Measurements from ENCODE around the gene RDH16. TPM values are rescaled to one million over a fixed set of nuclear protein-coding genes. Genes with fewer than 3 reads are reported as not detected.
A peak's percentile ranks its signal among the peaks of the same experiment; 100 is the strongest.

Gene RDH16
- total RNA-seq, 4 donors from 2014 or later, result 1.5 to 1.8 (median 1.7) TPM; not detected in 1

GRCh38 chr12:57003395-57003794 lies 46.0 kb upstream of the RDH16 start:
- no peaks in the 10 kb centered on the region for H3K27me3 ChIP-seq
- H3K36me3 ChIP-seq, result peaks cover 0 to 58% (median 0%) of the 10 kb centered on the region in 3 donors
- no peaks in the 10 kb centered on the region for H3K9me3 ChIP-seq
- H3K4me3 ChIP-seq, result no peak overlapping the region
- H3K4me1 ChIP-seq, result peaks cover 0 to 50% (median 21%) of the 10 kb centered on the region in 4 donors
- 89 to 90% methylated on average over 13 of the region's 13 CpGs for WGBS, 2 donors
- H3K27ac ChIP-seq, result no peak overlapping the region
- TF ChIP-seq CTCF (IDR thresholded peaks at IDR 0.05), result no peak
- TF ChIP-seq POLR2A (IDR thresholded peaks at IDR 0.05), result no peak
- no peak for TF ChIP-seq EP300 (IDR thresholded peaks at IDR 0.05)
- DNase-seq (ENCODE audit: low spot score in 2 of 2), result no peak

DNA sequence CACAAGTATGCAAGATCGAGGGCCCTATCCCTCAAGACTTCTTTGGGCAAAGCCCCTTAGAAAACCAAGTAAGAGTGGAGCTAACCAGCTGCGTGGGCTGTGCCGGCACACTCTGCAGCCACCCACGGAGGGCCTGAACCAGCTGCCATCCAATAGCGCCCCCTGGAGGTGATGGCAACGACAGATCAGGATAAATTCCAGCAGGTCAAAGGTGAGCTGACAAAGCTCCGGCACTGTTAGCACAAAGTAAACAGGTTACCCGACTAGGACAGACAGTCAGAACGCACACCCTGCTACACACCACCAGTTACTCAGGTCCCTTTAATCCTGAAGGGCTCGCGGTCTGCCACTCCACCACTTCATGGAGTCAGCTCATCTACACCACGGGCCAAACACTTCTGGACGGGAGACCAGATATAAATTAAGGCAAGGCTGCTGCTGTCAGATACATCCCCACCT lies 44.1 kb upstream of the RDH16 start:
- Histone ChIP-seq H3K9me3 (no peaks in the 10 kb centered on the region), H3K36me3 (peaks cover 0 to 76% (median 0%) of the 10 kb centered on the region in 3 donors), H3K4me1 (peaks cover 0 to 37% (median 17%) of the 10 kb centered on the region in 4 donors), H3K27me3 (no peaks in the 10 kb centered on the region), H3K4me3 (no peak overlapping the region), H3K27ac (no peak overlapping the region)
- no peak for TF ChIP-seq POLR2A (IDR thresholded peaks at IDR 0.05)
- TF ChIP-seq CTCF (IDR thresholded peaks at IDR 0.05), result peak; percentile 35 to 68 (median 50)
- WGBS, 2 donors, result 37 to 42% methylated on average over 10 to 13 of the region's 13 CpGs
- peak in 1 of 2 donors; percentile 39 for DNase-seq (ENCODE audit: low spot score in 2 of 2)

- no peak for DNase-seq (ENCODE audit: low spot score in 2 of 2)
- TF ChIP-seq CTCF (IDR thresholded peaks at IDR 0.05) (no peak), POLR2A (IDR thresholded peaks at IDR 0.05) (no peak), EP300 (IDR thresholded peaks at IDR 0.05) (no peak)
- no peaks in the 10 kb centered on the region for H3K9me3 ChIP-seq
- 58 to 67% methylated on average over 1 of the region's 1 CpG for WGBS, 2 donors
- H3K27ac ChIP-seq, result no peak overlapping the region
- peaks cover 0 to 34% (median 14%) of the 10 kb centered on the region in 4 donors for H3K4me1 ChIP-seq
- H3K4me3 ChIP-seq, result no peak overlapping the region
- no peaks in the 10 kb centered on the region for H3K27me3 ChIP-seq
- peaks cover 0 to 87% (median 0%) of the 10 kb centered on the region in 3 donors for H3K36me3 ChIP-seq
These were observed 43.0 kb upstream of the RDH16 start for GRCh38 chr12:57000393-57000792.

- Histone ChIP-seq H3K4me3 (no peak overlapping the region), H3K9me3 (no peaks in the 10 kb centered on the region), H3K36me3 (peaks cover 0 to 89% (median 0%) of the 10 kb centered on the region in 3 donors), H3K4me1 (peaks cover 0 to 25% (median 8%) of the 10 kb centered on the region in 4 donors), H3K27ac (no peak overlapping the region), H3K27me3 (no peaks in the 10 kb centered on the region)
- 79 to 81% methylated on average over 4 of the region's 4 CpGs for WGBS, 2 donors
- no peak for DNase-seq (ENCODE audit: low spot score in 2 of 2)
- no peak for TF ChIP-seq POLR2A (IDR thresholded peaks at IDR 0.05)
- TF ChIP-seq EP300 (IDR thresholded peaks at IDR 0.05), result no peak
- no peak for TF ChIP-seq CTCF (IDR thresholded peaks at IDR 0.05)
These were observed 42.0 kb upstream of the RDH16 start for GRCh38 chr12:56999456-56999855.

DNA sequence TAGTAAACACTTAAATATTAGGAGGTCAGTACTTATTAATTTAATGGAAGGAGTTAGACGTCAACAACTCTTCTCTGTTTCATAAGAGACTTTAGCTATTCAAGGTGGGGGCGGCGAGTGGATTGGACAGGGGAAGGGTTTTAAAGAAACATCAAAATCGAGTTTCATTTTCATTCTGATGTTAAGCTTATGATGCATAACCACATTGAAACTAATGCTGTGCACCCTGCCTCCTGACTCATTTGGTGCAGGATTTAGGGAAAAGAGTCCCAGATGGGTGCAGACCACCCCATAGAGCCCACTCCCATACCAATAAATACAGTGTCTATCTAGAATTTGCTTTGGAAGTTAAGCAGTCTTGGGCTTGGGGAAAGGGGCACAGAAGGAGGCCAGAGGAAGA lies 41.6 kb upstream of the RDH16 start:
- TF ChIP-seq POLR2A (IDR thresholded peaks at IDR 0.05) (no peak), CTCF (IDR thresholded peaks at IDR 0.05) (no peak), EP300 (IDR thresholded peaks at IDR 0.05) (no peak)
- no peak for DNase-seq (ENCODE audit: low spot score in 2 of 2)
- Histone ChIP-seq H3K4me1 (peaks cover 0 to 21% (median 8%) of the 10 kb centered on the region in 4 donors), H3K9me3 (no peaks in the 10 kb centered on the region), H3K27ac (no peak overlapping the region), H3K4me3 (no peak overlapping the region), H3K27me3 (no peaks in the 10 kb centered on the region), H3K36me3 (peaks cover 0 to 84% (median 0%) of the 10 kb centered on the region in 3 donors)
- WGBS, 2 donors, result 56 to 57% methylated on average over 4 of the region's 4 CpGs

Data from tibial nerve (tissue), 4 donors.